Neural cell (in vitro differentiated cells): ENCODE measurements around the gene SLC5A11.

ENCODE experiments used
- EP300 ChIP-seq: fragments of 450-650 bp; conservative IDR thresholded peaks from 2 replicates; pipeline ENCODE4 v1.6.1; 2014; ENCODE audit warnings: antibody characterized with exemption, mild to moderate bottlenecking, moderate library complexity; ENCODE audit not compliant: poor library complexity, severe bottlenecking
- EZH2 ChIP-seq: fragments of 200-600, 300-800 bp; shearing (Covaris generic), sonication (generic); IDR thresholded peaks from 2 replicates; pipeline ENCODE4 v1.6.1; 2014; ENCODE audit warnings: antibody characterized with exemption, low read length, borderline replicate concordance, mild to moderate bottlenecking; ENCODE audit not compliant: insufficient read depth, poor library complexity, severe bottlenecking
- POLR2AphosphoS5 ChIP-seq: IDR thresholded peaks from 2 replicates; pipeline ENCODE4 v1.6.1; 2012
- RAD21 ChIP-seq: fragments of 450-650 bp; conservative IDR thresholded peaks from 2 replicates; pipeline ENCODE4 v1.6.1; 2014; ENCODE audit warnings: antibody characterized with exemption, mild to moderate bottlenecking, moderate library complexity
- SMC3 ChIP-seq: fragments of 450-650 bp; conservative IDR thresholded peaks from 2 replicates; pipeline ENCODE4 v1.6.1; 2014; ENCODE audit warnings: antibody characterized with exemption, mild to moderate bottlenecking, moderate library complexity; ENCODE audit not compliant: poor library complexity
- TAF1 ChIP-seq: IDR thresholded peaks from 2 replicates; pipeline ENCODE4 v1.6.1; 2012; ENCODE audit warnings: low read depth
- TF ChIP-seq, protein P1 (sequence below): fragments of 450-650 bp; IDR thresholded peaks from 2 replicates; pipeline ENCODE4 v1.5.1; 2014; ENCODE audit warnings: antibody characterized with exemption, mild to moderate bottlenecking, moderate library complexity; ENCODE audit not compliant: poor library complexity, severe bottlenecking
- TF ChIP-seq, protein P2 (sequence below): IDR thresholded peaks from 2 replicates; pipeline ENCODE4 v1.6.1; 2012; ENCODE audit warnings: borderline replicate concordance

DNA sequence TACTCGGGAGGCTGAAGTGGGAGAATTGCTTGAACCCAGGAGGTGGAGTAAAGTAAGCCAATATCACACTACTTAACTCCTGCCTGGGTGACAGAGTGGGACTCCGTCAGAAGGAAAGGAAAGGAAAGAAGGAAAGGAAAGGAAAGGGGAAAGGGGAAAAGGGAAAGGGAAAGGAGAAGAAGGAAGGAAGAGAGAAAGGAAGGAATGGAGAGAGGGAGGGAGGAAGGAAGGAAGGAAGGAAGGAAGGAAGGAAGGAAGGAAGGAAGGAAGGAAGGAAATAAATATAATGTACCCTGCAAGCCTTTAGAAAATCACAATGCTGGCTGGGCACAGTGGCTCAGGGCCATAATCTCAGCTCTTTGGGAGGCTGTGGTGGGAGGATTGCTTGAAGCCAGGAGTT, 27.3 kb downstream of the SLC5A11 start:
- TF ChIP-seq, protein P1, sequence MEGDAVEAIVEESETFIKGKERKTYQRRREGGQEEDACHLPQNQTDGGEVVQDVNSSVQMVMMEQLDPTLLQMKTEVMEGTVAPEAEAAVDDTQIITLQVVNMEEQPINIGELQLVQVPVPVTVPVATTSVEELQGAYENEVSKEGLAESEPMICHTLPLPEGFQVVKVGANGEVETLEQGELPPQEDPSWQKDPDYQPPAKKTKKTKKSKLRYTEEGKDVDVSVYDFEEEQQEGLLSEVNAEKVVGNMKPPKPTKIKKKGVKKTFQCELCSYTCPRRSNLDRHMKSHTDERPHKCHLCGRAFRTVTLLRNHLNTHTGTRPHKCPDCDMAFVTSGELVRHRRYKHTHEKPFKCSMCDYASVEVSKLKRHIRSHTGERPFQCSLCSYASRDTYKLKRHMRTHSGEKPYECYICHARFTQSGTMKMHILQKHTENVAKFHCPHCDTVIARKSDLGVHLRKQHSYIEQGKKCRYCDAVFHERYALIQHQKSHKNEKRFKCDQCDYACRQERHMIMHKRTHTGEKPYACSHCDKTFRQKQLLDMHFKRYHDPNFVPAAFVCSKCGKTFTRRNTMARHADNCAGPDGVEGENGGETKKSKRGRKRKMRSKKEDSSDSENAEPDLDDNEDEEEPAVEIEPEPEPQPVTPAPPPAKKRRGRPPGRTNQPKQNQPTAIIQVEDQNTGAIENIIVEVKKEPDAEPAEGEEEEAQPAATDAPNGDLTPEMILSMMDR, result no peak
- TF ChIP-seq RAD21 (no peak), EZH2 (no peak), SMC3 (no peak), POLR2AphosphoS5 (no peak), EP300 (no peak), TAF1 (no peak)
- TF ChIP-seq, protein P2, sequence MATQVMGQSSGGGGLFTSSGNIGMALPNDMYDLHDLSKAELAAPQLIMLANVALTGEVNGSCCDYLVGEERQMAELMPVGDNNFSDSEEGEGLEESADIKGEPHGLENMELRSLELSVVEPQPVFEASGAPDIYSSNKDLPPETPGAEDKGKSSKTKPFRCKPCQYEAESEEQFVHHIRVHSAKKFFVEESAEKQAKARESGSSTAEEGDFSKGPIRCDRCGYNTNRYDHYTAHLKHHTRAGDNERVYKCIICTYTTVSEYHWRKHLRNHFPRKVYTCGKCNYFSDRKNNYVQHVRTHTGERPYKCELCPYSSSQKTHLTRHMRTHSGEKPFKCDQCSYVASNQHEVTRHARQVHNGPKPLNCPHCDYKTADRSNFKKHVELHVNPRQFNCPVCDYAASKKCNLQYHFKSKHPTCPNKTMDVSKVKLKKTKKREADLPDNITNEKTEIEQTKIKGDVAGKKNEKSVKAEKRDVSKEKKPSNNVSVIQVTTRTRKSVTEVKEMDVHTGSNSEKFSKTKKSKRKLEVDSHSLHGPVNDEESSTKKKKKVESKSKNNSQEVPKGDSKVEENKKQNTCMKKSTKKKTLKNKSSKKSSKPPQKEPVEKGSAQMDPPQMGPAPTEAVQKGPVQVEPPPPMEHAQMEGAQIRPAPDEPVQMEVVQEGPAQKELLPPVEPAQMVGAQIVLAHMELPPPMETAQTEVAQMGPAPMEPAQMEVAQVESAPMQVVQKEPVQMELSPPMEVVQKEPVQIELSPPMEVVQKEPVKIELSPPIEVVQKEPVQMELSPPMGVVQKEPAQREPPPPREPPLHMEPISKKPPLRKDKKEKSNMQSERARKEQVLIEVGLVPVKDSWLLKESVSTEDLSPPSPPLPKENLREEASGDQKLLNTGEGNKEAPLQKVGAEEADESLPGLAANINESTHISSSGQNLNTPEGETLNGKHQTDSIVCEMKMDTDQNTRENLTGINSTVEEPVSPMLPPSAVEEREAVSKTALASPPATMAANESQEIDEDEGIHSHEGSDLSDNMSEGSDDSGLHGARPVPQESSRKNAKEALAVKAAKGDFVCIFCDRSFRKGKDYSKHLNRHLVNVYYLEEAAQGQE, result no peak
